Epithelial cell of proximal tubule (primary cell): ENCODE results near the gene GJB1. TPM values are rescaled to one million over a fixed set of nuclear protein-coding genes. Genes with fewer than 3 reads are reported as not detected.

ENCODE experiments used
- DNase-seq: peaks from one replicate; pipeline ENCODE4 v3.0.0-alpha.2; 2011; ENCODE audit warnings: low read depth
- H3K4me3 ChIP-seq: 2 replicates; pipeline ENCODE4 v1.5.1; 2011; ENCODE audit warnings: low read depth, mild to moderate bottlenecking, low read length
- CTCF ChIP-seq: conservative IDR thresholded peaks from 2 replicates; pipeline ENCODE4 v1.5.1; 2012; ENCODE audit warnings: low read depth, mild to moderate bottlenecking, low read length
- total RNA-seq: library from RNA; depleted of rRNA; stranded (reverse); fragments of >200 nt; gene quantifications from 2 replicates; pipeline ENCODE4 v1.2.3, GENCODE V29; 2015

GJB1 gene
- total RNA-seq, 1 donor from 2014 or later = 0.40 TPM

- no peak for TF ChIP-seq CTCF
Observed at GRCh38 chrX:71241301-71241700, 18.3 kb downstream of the GJB1 start.

GRCh38 chrX:71244359-71245128 is 21.5 kb downstream of the GJB1 start:
- H3K4me3 ChIP-seq = no peak overlapping the region
- no peak for TF ChIP-seq CTCF
- no peak for DNase-seq

More at GRCh38 chrX:71241301-71241700, 18.3 kb downstream of the GJB1 start:
- no peak overlapping the region for H3K4me3 ChIP-seq
- DNase-seq = no peak

- DNase-seq = no peak
- no peak overlapping the region for H3K4me3 ChIP-seq
- TF ChIP-seq CTCF = no peak
Observed at GRCh38 chrX:71245159-71245558, 22.1 kb downstream of the GJB1 start.

GRCh38 chrX:71250841-71251240 is 27.8 kb downstream of the GJB1 start:
- TF ChIP-seq CTCF = no peak
- no peak overlapping the region for H3K4me3 ChIP-seq
- no peak for DNase-seq

GRCh38 chrX:71251466-71251973 is 28.5 kb downstream of the GJB1 start:
- DNase-seq = no peak

GRCh38 chrX:71252221-71252620 is 29.2 kb downstream of the GJB1 start:
- H3K4me3 ChIP-seq = peak overlapping the region; percentile 87
- TF ChIP-seq CTCF = no peak
- DNase-seq = no peak

More at GRCh38 chrX:71251466-71251973, 28.5 kb downstream of the GJB1 start:
- TF ChIP-seq CTCF = no peak
- no peak overlapping the region for H3K4me3 ChIP-seq
